Left ventricle myocardium inferior (tissue), 1 donor: ENCODE results near the gene TFEC. TPM values are rescaled to one million over a fixed set of nuclear protein-coding genes. Genes with fewer than 3 reads are reported as not detected.

Source experiments
- DNase-seq: peaks from one replicate; pipeline ENCODE4 v3.0.0-alpha.2; 2020
- H3K27ac ChIP-seq: fragments of 200-600 bp; replicated peaks from 2 replicates; pipeline ENCODE4 v1.8.0; 2021
- H3K27me3 ChIP-seq: fragments of 200-600 bp; 2 replicates; pipeline ENCODE4 v1.8.0; 2021; ENCODE audit warnings: low read depth
- H3K36me3 ChIP-seq: fragments of 200-600 bp; 2 replicates; pipeline ENCODE4 v1.8.0; 2021
- H3K4me1 ChIP-seq: fragments of 200-600 bp; 2 replicates; pipeline ENCODE4 v1.8.0; 2021
- H3K4me3 ChIP-seq: fragments of 200-600 bp; 2 replicates; pipeline ENCODE4 v1.8.0; 2021; ENCODE audit warnings: mild to moderate bottlenecking, moderate library complexity
- H3K9me3 ChIP-seq: fragments of 200-600 bp; replicated peaks from 2 replicates; pipeline ENCODE4 v1.8.0; 2021
- CTCF ChIP-seq: fragments of 200-600 bp; IDR thresholded peaks from 2 replicates; pipeline ENCODE4 v1.8.0; 2021; ENCODE audit warnings: antibody characterized with exemption, mild to moderate bottlenecking, borderline replicate concordance
- intact Hi-C: fragments of 100-400 bp; cut with micrococcal nuclease; formaldehyde crosslinking; loops from one replicate; pipeline ENCODE4 v1.11.0; 2022
- long read RNA-seq: library from polyadenylated mRNA; unstranded; transcript quantifications from one replicate; pipeline ENCODE4 v2.0.0, GENCODE V29; 2021
- total RNA-seq: library from RNA; stranded (reverse); fragmentation: NEBNext Ultra II Directional; extraction: Animal tissue kit (Norgen Biotek cat#: 25700); gene quantifications from one replicate; pipeline ENCODE4 v1.2.1, GENCODE V29; 2021
- donor health status: DM: no; HTN: yes; CAD: no; lungs with severe emphysema.

The TFEC gene
- total RNA-seq = 1.7 TPM
- long read RNA-seq = 0 reads

- TF ChIP-seq CTCF = no peak
- H3K9me3 ChIP-seq = no peaks in the 10 kb centered on the region
- H3K27me3 ChIP-seq = no peaks in the 10 kb centered on the region
- no peak within 1 kb of the TSS for H3K27ac ChIP-seq
- no peak for DNase-seq
- H3K4me1 ChIP-seq = no peaks in the 10 kb centered on the region
- intact Hi-C loops = no loop called here
- peak within 1 kb of the TSS; percentile 17 for H3K4me3 ChIP-seq
- H3K36me3 ChIP-seq = no peaks in the 10 kb centered on the region
Observed at GRCh38 chr7:116030651-116031276, at the start of gene TFEC. TSS of gene TFEC (minus strand) at chr7:116030763. CDS start at chr7:115984441, 46,322 bp downstream.

- Histone ChIP-seq H3K4me3 (no peak overlapping the region), H3K4me1 (no peaks in the 10 kb centered on the region), H3K36me3 (no peaks in the 10 kb centered on the region), H3K9me3 (peaks cover 25% of the 10 kb centered on the region), H3K27ac (no peak overlapping the region), H3K27me3 (no peaks in the 10 kb centered on the region)
- no peak for DNase-seq
- TF ChIP-seq CTCF = no peak
- intact Hi-C loops = no loop called here
Observed at GRCh38 chr7:116075351-116076145, 45.0 kb upstream of the TFEC start.

- Histone ChIP-seq H3K27me3 (no peaks in the 10 kb centered on the region), H3K27ac (no peak overlapping the region), H3K9me3 (peaks cover 8% of the 10 kb centered on the region), H3K36me3 (no peaks in the 10 kb centered on the region), H3K4me3 (no peak overlapping the region), H3K4me1 (no peaks in the 10 kb centered on the region)
- DNase-seq = no peak
- intact Hi-C loops = no loop called here
- TF ChIP-seq CTCF = no peak
Observed at GRCh38 chr7:116071629-116072028, 41.1 kb upstream of the TFEC start.

GRCh38 chr7:116064179-116064578 lies 33.6 kb upstream of the TFEC start:
- no peak for TF ChIP-seq CTCF

GRCh38 chr7:116062666-116063065 lies 32.1 kb upstream of the TFEC start:
- H3K9me3 ChIP-seq = no peaks in the 10 kb centered on the region
- no peak overlapping the region for H3K27ac ChIP-seq
- H3K4me3 ChIP-seq = no peak overlapping the region
- no peak for TF ChIP-seq CTCF
- DNase-seq = no peak
- H3K4me1 ChIP-seq = no peaks in the 10 kb centered on the region
- no peaks in the 10 kb centered on the region for H3K36me3 ChIP-seq
- intact Hi-C loops = no loop called here
- no peaks in the 10 kb centered on the region for H3K27me3 ChIP-seq

More at GRCh38 chr7:116064179-116064578, 33.6 kb upstream of the TFEC start:
- DNase-seq = no peak
- Histone ChIP-seq H3K9me3 (no peaks in the 10 kb centered on the region), H3K27ac (no peak overlapping the region), H3K4me3 (no peak overlapping the region), H3K27me3 (no peaks in the 10 kb centered on the region), H3K4me1 (no peaks in the 10 kb centered on the region), H3K36me3 (no peaks in the 10 kb centered on the region)
- intact Hi-C loops = no loop called here
